ENCODE measurements around the gene STXBP5. TPM values are rescaled to one million over a fixed set of nuclear protein-coding genes. Genes with fewer than 3 reads are reported as not detected.

STXBP5 gene
- total and polyA plus RNA-seq, 9 of the 15 experiments (the other 6 are each of a cell fraction or from before 2014, with no cell fraction given): 23.3 to 172 (median 71.5) TPM

- TF ChIP-seq ETV6 (IDR thresholded peaks at IDR 0.05; ENCODE audit: borderline replicate concordance in 1 of 2, low read depth in 2 of 2, low read length in 1 of 2) (no peak), ETV6 (CRISPR knock-in tag; IDR thresholded peaks at IDR 0.05; ENCODE audit: borderline replicate concordance) (no peak), RBM22 (IDR thresholded peaks at IDR 0.05; ENCODE audit: low read depth, low read length, poor library complexity, severe bottlenecking) (peak; percentile 67)
These were observed 22.7 kb downstream of the STXBP5 start (continued) for GRCh38 chr6:147226877-147227276.

GRCh38 chr6:147227770-147228320, 23.6 kb downstream of the STXBP5 start:
- intact Hi-C loops (cut with micrococcal nuclease): no loop called here
- no peak overlapping the region for H3K4me3 ChIP-seq
- H3K36me3 ChIP-seq (ENCODE audit: control insufficient read depth, insufficient read depth, low read length): peaks cover 98% of the 10 kb centered on the region
- DNase-seq (ENCODE audit: extremely low read depth in 1 of 4, low spot score in 3 of 4): peak in 1 of 4 experiments; percentile 31
- H3K4me2 ChIP-seq (ENCODE audit: insufficient read depth, low read length): no peak overlapping the region
- H3K4me1 ChIP-seq (replicated peaks in 1 of 2; ENCODE audit: control insufficient read depth in 2 of 2, insufficient read depth in 2 of 2, low read length in 2 of 2): peaks cover 0 to 18% of the 10 kb centered on the region in 2 experiments; a peak in 3 of 5 replicates
- H3K27ac ChIP-seq (ENCODE audit: extremely low read depth, low read depth, low read length): peak overlapping the region; percentile 0; the same call in 1 of the 3 replicates
- BruUV-seq (replicated peaks): no TSS peak
- peak; percentile 52 for ATAC-seq
- no peak overlapping the region for H3K9ac ChIP-seq (ENCODE audit: insufficient read depth in 1 of 2, low read depth in 2 of 2, low read length in 2 of 2)
- no peaks in the 10 kb centered on the region for H4K20me1 ChIP-seq (replicated peaks; ENCODE audit: control insufficient read depth, insufficient read depth, low read length)
- peaks cover 100% of the 10 kb centered on the region for H3K79me2 ChIP-seq (ENCODE audit: control insufficient read depth, insufficient read depth, low read length)
- H3K27me3 ChIP-seq (ENCODE audit: control insufficient read depth in 2 of 2, insufficient read depth in 2 of 2, low read length in 2 of 2): no peaks in the 10 kb centered on the region
- no peak overlapping the region for H2AFZ ChIP-seq (ENCODE audit: low read depth, low read length)
- no peak for FAIRE-seq
- POLR2A ChIA-PET: interaction anchor here (0.8 to 2.2 kb wide), 4 partner anchors 10 to 337 kb away, joined by 3 to 13 read pairs (median 4); no protein-coding TSS in a partner anchor
- in situ Hi-C loops (cut with MboI): no loop called here
- WGBS (ENCODE audit: insufficient coverage, low coverage, missing lambda C conversion rate): 85% methylated on average over 1 of the region's 1 CpG
- H3K9me3 ChIP-seq (replicated peaks; ENCODE audit: control insufficient read depth, insufficient read depth, low read depth, low read length): no peaks in the 10 kb centered on the region
- CTCF ChIA-PET (ENCODE audit: low intra/inter-chr PET ratio): no interaction called here
- no peaks in the 10 kb centered on the region for H3K9me1 ChIP-seq (ENCODE audit: control insufficient read depth, insufficient read depth, low read length)
- TF ChIP-seq RFX1 (IDR thresholded peaks at IDR 0.05) (peak; percentile 34; the same call in 1 of the 2 replicates), GMEB1 (CRISPR knock-in tag; IDR thresholded peaks at IDR 0.05) (no peak), ZNF449 (CRISPR knock-in tag; IDR thresholded peaks at IDR 0.05) (no peak), MAZ (CRISPR knock-in tag; conservative IDR thresholded peaks at IDR 0.05 in 1 of 2, IDR thresholded peaks at IDR 0.05 in 1 of 2) (peak in 1 of 2 experiments; percentile 24; a peak in 1 of 4 replicates), PKNOX1 (IDR thresholded peaks at IDR 0.05) (0 out of 2 replicates have a peak, but pooled peaks have one; percentile 6)

Data from K562 (cell line).